ENCODE results near the gene CASD1.

GRCh38 chr7:94590526-94591162, 81.0 kb downstream of the CASD1 start:
- TF ChIP-seq CTCF (conservative IDR thresholded peaks at IDR 0.05) (no peak), EZH2 (IDR thresholded peaks at IDR 0.05; ENCODE audit: low read depth) (no peak)

Measured in PC-9 (cell line).